Measurements from ENCODE around the gene C10orf90.

The C10orf90 gene

DNA sequence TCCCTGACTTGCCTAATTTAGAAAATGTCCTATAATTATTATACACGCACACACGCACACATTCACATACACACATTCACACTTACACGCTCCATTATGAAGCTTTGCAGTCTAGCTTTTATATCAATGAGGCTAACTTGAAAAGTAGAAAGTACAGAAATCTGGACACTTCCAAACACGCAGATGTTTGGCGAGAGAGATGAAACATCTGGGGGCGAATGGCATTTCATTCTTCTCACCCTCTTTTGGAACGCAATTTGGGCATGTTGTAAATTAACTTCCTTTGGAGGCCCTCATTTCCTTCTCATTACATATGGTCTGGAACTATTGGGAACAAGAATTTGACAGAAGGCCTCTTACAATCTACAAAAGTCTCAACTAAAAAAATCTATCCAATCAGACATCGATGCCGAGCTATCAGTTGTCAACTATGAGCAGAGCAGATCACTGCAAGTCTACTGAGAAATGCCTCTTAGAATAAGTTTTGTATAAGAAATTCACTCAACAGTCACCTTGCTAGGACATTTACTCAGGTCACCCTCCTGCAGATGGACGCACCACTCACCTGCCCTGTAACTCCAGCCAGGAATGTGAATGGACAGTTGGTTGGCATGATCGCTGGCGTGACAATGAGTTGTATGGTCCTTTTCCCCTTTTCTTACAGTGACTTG lies 167.0 kb downstream of the C10orf90 start:
- DNase-seq (ENCODE audit: low read depth in 3 of 3): no peak

GRCh38 chr10:126502441-126502840 lies 168.1 kb downstream of the C10orf90 start:
- no peak for DNase-seq (ENCODE audit: low read depth in 3 of 3)

GRCh38 chr10:126501828-126502227 lies 168.7 kb downstream of the C10orf90 start:
- no peak for DNase-seq (ENCODE audit: low read depth in 3 of 3)

DNA sequence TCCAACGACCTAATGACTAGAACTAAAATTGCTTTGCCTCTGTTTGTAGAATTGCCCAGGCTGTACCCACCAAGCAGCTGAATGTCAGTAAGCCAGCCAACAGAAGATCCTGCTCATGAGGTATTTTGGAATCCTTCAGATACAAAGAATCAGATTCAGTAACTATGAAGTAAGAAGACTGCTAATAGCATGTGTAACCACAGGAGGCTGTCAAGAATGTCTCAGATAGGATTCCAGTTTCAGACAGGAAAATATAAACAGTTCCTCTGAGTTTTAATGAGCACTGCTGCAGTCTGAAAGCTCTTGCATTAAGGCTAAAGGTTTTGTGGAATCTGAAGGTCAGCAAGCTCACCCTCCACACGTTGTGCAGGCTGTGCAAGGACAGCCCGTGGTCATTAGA lies 169.6 kb downstream of the C10orf90 start:
- DNase-seq (ENCODE audit: low read depth in 3 of 3): no peak

- DNase-seq (ENCODE audit: low read depth in 3 of 3): no peak
These were observed 170.3 kb downstream of the C10orf90 start for GRCh38 chr10:126500185-126500584.

DNA sequence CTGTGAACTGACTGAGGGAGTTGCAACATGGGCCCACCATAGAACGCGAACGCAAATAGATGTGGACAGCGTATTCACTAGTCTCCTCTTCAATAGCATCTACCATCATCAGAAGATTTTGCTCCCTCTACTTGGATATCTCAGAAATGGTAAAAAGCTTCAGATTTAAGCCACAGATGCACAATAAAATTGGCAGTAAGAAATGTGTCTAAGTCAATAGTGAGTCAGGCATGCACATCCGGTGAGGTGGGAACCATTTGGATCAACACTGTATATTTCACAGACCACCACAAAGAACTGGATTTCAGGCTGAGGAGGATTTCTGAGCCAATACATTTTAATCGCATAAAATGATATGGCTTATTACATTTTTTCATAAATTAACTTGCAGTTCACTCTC lies 170.7 kb downstream of the C10orf90 start:
- no peak for DNase-seq (ENCODE audit: low read depth in 3 of 3)

GRCh38 chr10:126497672-126498071 lies 172.8 kb downstream of the C10orf90 start:
- DNase-seq (ENCODE audit: low read depth in 3 of 3): no peak

- no peak for DNase-seq (ENCODE audit: low read depth in 3 of 3)
These were observed 173.5 kb downstream of the C10orf90 start for GRCh38 chr10:126496771-126497545.

DNA sequence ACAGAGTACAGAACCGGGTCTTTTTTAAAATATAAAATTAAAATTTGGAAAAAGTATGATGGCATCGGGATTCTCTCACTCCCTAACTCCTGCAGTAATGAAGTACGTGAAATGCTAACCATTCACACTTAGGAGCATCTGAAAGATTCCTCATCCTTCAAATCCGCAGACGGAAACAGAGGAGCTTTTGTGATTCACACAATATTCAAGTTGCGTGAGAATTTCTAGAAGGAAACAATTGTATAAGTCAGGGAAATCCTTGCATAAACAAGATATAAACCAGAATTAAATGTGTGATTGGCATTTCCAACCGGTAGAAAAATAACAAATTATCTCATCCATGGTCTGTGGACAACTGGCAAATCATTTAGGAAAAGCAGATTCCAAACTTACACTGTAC lies 179.0 kb downstream of the C10orf90 start:
- DNase-seq (ENCODE audit: low read depth in 3 of 3): no peak

- DNase-seq (ENCODE audit: low read depth in 3 of 3): no peak
These were observed 189.3 kb downstream of the C10orf90 start for GRCh38 chr10:126481181-126481580.

- DNase-seq (ENCODE audit: low read depth in 3 of 3): no peak
These were observed 189.8 kb downstream of the C10orf90 start for GRCh38 chr10:126480648-126481047.

DNA sequence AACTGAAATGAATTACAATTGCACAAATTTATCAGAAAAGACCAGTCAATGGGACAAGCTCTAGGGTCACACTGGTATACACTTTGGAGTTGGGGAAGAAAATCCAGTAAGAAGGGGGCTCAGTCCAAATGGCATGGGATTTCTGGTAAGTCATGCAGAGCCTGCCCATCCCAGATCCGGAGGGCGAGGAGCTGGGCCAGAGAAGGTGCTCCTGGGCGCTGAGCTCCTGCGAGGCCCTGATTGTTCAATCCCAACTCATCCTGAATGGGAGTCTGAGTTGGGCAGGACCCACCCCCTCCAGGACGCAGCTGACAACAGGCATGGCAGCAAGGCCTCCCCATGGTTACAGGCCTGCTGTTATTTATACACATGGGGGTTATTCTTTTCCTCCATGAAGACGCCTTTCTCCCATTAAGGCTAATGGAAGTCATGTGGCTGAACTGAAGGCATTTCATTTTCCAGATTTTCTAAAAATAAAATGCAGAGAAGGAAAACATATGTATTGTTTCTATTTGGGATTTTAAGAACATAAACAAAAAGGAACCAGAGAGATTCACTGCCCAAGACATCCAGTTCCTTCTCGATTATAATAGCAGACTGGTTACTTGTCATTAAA lies 191.1 kb downstream of the C10orf90 start:
- no peak for DNase-seq (ENCODE audit: low read depth in 3 of 3)

DNA sequence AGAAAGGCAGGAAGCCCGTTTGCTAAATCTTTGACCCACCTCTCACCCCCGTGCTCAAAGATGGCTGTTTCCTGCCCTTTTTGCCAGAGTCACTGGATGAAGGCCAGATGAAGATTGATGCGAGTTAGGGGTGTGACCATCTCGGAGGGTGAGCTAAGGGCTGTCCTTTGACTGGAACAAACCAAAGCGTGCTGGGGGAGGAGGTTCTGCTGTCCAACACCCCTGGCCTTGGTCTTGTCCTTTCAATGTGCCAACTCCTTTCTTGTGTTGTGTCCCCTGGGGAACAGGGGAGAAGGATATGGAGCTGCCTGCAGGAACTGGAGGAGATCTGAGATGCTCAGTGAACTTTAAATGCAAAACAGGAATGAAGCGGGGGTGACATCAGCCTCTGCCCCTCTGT lies 191.9 kb downstream of the C10orf90 start:
- DNase-seq (ENCODE audit: low read depth in 3 of 3): no peak

- no peak for DNase-seq (ENCODE audit: low read depth in 3 of 3)
These were observed 194.2 kb downstream of the C10orf90 start for GRCh38 chr10:126476246-126476645.

DNA sequence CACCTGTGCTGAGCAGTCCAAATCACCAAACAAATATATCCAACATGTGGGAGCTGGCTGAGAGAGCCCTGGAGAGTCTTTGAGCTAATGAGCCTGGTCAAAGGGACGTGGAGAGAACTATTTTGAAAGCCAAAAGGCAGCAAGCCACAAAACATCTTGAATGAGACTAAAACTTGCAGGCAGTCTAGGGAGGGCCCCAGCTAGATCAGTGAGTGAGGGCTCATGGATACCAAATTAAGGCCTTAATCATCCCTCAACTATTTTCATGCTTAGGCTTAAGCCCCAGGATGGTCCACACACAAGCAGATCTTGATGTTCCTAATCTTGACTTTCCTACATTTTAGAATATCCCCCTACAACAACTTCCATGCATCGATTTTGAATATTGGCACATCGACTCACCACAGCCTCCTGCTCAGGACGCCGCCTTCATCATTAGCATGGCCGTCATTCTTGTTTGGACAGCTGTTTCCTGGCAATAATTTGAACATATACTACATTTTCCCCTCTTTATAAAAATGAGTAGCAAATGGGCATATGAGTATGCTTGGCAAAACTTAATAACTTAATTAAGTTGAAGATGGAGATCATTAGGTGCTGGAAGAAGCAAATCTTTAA lies 195.3 kb downstream of the C10orf90 start:
- DNase-seq (ENCODE audit: low read depth in 3 of 3): no peak

GRCh38 chr10:126474031-126474430 lies 196.5 kb downstream of the C10orf90 start:
- no peak for DNase-seq (ENCODE audit: low read depth in 3 of 3)

- no peak for DNase-seq (ENCODE audit: low read depth in 3 of 3)
These were observed 199.5 kb downstream of the C10orf90 start for GRCh38 chr10:126470991-126471390.

- DNase-seq (ENCODE audit: low read depth in 3 of 3): no peak
These were observed 200.8 kb downstream of the C10orf90 start for GRCh38 chr10:126469692-126470091.

DNA sequence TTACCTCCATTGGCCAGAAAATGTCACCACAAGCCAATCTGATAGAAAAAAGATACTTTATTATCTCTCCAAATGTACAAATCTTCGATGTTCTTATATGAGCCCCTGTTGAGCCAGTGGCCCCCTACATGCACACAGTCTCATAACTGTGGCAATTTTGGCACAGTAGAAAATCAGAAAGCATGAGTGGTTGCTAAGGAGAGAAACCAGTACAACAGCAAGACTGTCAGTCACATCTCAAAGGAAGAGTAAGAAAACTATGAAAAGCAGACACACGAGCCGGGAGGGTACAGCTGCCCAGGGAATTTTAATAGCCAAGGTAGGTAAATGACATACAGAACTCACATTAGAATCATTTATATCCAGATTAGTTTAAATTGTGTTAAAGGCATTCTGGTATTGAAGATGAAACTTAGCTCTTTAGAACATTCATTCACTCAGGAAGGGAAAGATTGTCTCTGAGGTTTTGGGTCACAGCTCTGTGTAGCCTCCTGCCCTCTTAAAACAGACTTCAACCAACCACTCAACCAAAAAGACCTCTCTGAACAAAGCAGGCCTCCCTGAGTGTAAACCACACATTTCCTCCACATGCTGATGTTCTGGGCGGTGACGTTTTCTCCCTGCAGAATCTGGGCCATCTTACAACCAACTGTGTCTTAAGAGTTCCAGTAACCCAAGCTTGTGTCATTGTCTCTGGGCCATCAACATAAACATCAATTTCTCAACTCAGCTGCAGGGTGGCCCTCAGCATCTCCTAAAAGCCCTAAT lies 201.4 kb downstream of the C10orf90 start:
- no peak for DNase-seq (ENCODE audit: low read depth in 3 of 3)

- DNase-seq (ENCODE audit: low read depth in 3 of 3): no peak
These were observed 202.0 kb downstream of the C10orf90 start for GRCh38 chr10:126468467-126468866.

DNA sequence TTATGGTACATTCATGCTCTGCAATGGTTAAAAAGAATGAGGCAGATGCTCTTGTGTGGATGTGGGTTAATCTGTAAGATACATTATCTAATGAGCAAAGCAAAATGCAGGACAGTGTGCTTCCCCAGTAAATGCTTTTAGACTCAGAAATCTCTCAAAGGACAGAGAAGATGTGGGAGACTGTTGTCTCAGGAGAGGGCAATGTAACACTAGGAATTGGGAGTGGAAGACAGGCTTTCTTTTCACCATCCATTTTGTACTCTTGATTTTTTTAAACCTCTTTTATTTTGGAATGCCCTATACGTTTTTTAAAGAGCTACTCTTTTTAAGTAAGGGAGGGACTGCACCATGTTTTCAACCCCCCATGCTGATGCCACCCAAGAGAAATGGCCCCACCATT lies 204.7 kb downstream of the C10orf90 start:
- no peak for DNase-seq (ENCODE audit: low read depth in 3 of 3)

DNA sequence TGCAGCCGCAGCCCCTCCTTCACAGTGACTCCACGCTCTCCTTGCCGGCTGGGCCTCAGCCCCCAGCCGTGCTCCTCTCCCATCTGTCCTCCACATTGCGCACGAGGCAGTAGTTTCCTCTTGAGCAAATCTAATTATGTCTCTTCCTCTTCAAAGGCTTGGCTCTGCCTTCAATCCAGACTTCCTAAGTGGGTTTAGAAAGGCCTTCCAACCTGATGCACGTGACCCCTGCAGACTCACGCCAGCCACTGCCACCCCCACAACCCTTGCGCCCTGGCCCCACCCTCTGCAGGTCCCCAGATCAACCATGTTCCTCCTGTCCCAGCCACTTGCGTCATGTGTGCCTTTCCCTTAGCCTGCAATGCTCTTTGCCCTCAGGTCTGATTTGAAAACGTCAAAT lies 207.2 kb downstream of the C10orf90 start:
- no peak for DNase-seq (ENCODE audit: low read depth in 3 of 3)

Measured in stimulated activated CD4-positive, alpha-beta T cell treated with anti-CD3 and anti-CD28 coated beads, TNF-alpha, amount 100 ng/mL, for 48 hours (primary cell).